Gastroesophageal sphincter (tissue), 2 donors: ENCODE results near the gene MDGA2.
"Not testable (repeated sequence)": the region's sequence is repeated elsewhere in the genome, so short reads cannot be mapped to it uniquely, and the experiment has no call there.

Experiments
- POLR2A ChIP-seq, 2 donors: fragments of 450-650 bp; IDR thresholded peaks; one replicate each; pipeline ENCODE4 v1.6.1; 2017; ENCODE audit warnings: antibody characterized with exemption in 2 of 2, mild to moderate bottlenecking in 2 of 2, moderate library complexity in 1 of 2
- POLR2AphosphoS5 ChIP-seq: sonication (generic); formaldehyde crosslinking; IDR thresholded peaks from one replicate; pipeline ENCODE4 v1.6.1; 2017; ENCODE audit warnings: antibody characterized with exemption

- not testable (repeated sequence) for TF ChIP-seq POLR2A (IDR thresholded peaks at IDR 0.05); POLR2AphosphoS5
Observed at GRCh38 chr14:46915539-46915938, 759.9 kb downstream of the MDGA2 start.
